ENCODE measurements around the gene CDH5.

GRCh38 chr16:66441586-66442375, 75.3 kb downstream of the CDH5 start:
- TF ChIP-seq, protein P1, sequence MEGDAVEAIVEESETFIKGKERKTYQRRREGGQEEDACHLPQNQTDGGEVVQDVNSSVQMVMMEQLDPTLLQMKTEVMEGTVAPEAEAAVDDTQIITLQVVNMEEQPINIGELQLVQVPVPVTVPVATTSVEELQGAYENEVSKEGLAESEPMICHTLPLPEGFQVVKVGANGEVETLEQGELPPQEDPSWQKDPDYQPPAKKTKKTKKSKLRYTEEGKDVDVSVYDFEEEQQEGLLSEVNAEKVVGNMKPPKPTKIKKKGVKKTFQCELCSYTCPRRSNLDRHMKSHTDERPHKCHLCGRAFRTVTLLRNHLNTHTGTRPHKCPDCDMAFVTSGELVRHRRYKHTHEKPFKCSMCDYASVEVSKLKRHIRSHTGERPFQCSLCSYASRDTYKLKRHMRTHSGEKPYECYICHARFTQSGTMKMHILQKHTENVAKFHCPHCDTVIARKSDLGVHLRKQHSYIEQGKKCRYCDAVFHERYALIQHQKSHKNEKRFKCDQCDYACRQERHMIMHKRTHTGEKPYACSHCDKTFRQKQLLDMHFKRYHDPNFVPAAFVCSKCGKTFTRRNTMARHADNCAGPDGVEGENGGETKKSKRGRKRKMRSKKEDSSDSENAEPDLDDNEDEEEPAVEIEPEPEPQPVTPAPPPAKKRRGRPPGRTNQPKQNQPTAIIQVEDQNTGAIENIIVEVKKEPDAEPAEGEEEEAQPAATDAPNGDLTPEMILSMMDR (conservative IDR thresholded peaks at IDR 0.05; ENCODE audit: low read length), result no peak
- TF ChIP-seq EZH2phosphoT487 (IDR thresholded peaks at IDR 0.05; ENCODE audit: borderline replicate concordance, low read depth, low read length), result no peak
